Activated B cell treated with CpG ODN at 0.5 μM for 24 hours (primary cell): ENCODE results near the gene SLC26A4. TPM values are rescaled to one million over a fixed set of nuclear protein-coding genes. Genes with fewer than 3 reads are reported as not detected.
A peak's percentile ranks its signal among the peaks of the same experiment; 100 is the strongest.

Source experiments
- ATAC-seq: fragments of 200-7000 bp; cut with Tn5 transposase; one replicate; pipeline ENCODE4 v1.10.0; 2021; ENCODE audit warnings: low read depth, mild to moderate bottlenecking, moderate library complexity
- CTCF ChIA-PET: fragments of 350-600 bp; sonication (Branson Sonifier 250); formaldehyde crosslinking; loops from one replicate; lab custom pipeline; 2021; ENCODE audit warnings: antibody characterized with exemption; lab: Charles Lee
- POLR2A ChIA-PET: fragments of 350-600 bp; sonication (Branson Sonifier 250); formaldehyde crosslinking; loops from one replicate; lab custom pipeline; 2021; ENCODE audit warnings: antibody characterized with exemption; lab: Charles Lee
- DNase-seq: peaks from one replicate; pipeline ENCODE4 v3.0.0; 2022
- H3K27ac Mint-ChIP-seq: one replicate; pipeline ENCODE4 v1.8.0; 2020; ENCODE audit warnings: mixed read lengths
- H3K27me3 Mint-ChIP-seq: one replicate; pipeline ENCODE4 v1.8.0; 2021; ENCODE audit warnings: mixed read lengths
- H3K36me3 Mint-ChIP-seq: one replicate; pipeline ENCODE4 v1.8.0; 2021; ENCODE audit warnings: low read depth, mixed read lengths
- H3K4me1 Mint-ChIP-seq: one replicate; pipeline ENCODE4 v1.8.0; 2021; ENCODE audit warnings: mixed read lengths
- H3K4me3 Mint-ChIP-seq: one replicate; pipeline ENCODE4 v1.8.0; 2020; ENCODE audit warnings: mild to moderate bottlenecking, mixed read lengths
- H3K9me3 Mint-ChIP-seq: one replicate; pipeline ENCODE4 v1.8.0; 2020; ENCODE audit warnings: mixed read lengths
- CTCF ChIP-seq: fragments of 200-600 bp; IDR thresholded peaks from one replicate; pipeline ENCODE4 v1.8.0; 2022; ENCODE audit warnings: antibody characterized with exemption, mild to moderate bottlenecking
- intact Hi-C: fragments of 100-400 bp; cut with micrococcal nuclease; formaldehyde crosslinking; loops from one replicate; pipeline ENCODE4 v1.15.1; 2024
- total RNA-seq: library from RNA; stranded (reverse); gene quantifications from 2 replicates; pipeline ENCODE4 v1.2.3, GENCODE V29; 2022

The SLC26A4 gene
- total RNA-seq, 1 donor from 2014 or later = 0.13 TPM

GRCh38 chr7:107676249-107676648 is 15.6 kb downstream of the SLC26A4 start:
- DNase-seq (no peak), ATAC-seq (no peak)
- Mint-ChIP-seq H3K27me3 (no peaks in the 10 kb centered on the region), H3K9me3 (no peaks in the 10 kb centered on the region), H3K27ac (no peak overlapping the region), H3K36me3 (no peaks in the 10 kb centered on the region), H3K4me3 (no peak overlapping the region), H3K4me1 (peaks cover 26% of the 10 kb centered on the region)
- ChIA-PET CTCF (no interaction called here), POLR2A (no interaction called here)
- intact Hi-C loops = no loop called here
- TF ChIP-seq CTCF = no peak

GRCh38 chr7:107678110-107678753 is 17.6 kb downstream of the SLC26A4 start:
- no peaks in the 10 kb centered on the region for H3K9me3 Mint-ChIP-seq
- ChIA-PET POLR2A (no interaction called here), CTCF (no interaction called here)
- H3K36me3 Mint-ChIP-seq = no peaks in the 10 kb centered on the region
- peak overlapping the region; percentile 57 for H3K4me3 Mint-ChIP-seq
- H3K27me3 Mint-ChIP-seq = no peaks in the 10 kb centered on the region
- H3K4me1 Mint-ChIP-seq = peaks cover 26% of the 10 kb centered on the region
- peak overlapping the region; percentile 93 for H3K27ac Mint-ChIP-seq
- TF ChIP-seq CTCF = no peak
- peak; percentile 54 for ATAC-seq
- intact Hi-C loops = loop anchor here (2.0 kb wide), 1 partner anchor 17 kb away; the partner anchor contains the start of gene SLC26A4
- no peak for DNase-seq

GRCh38 chr7:107680478-107680877 is 19.9 kb downstream of the SLC26A4 start:
- no peak for TF ChIP-seq CTCF
- Mint-ChIP-seq H3K36me3 (no peaks in the 10 kb centered on the region), H3K4me3 (no peak overlapping the region), H3K27ac (no peak overlapping the region), H3K4me1 (peaks cover 26% of the 10 kb centered on the region), H3K9me3 (no peaks in the 10 kb centered on the region), H3K27me3 (no peaks in the 10 kb centered on the region)
- ATAC-seq = no peak
- intact Hi-C loops = no loop called here
- no peak for DNase-seq
- ChIA-PET CTCF (no interaction called here), POLR2A (no interaction called here)

GRCh38 chr7:107682886-107683285 is 22.3 kb downstream of the SLC26A4 start:
- ATAC-seq = no peak
- Mint-ChIP-seq H3K4me1 (peaks cover 14% of the 10 kb centered on the region), H3K27ac (no peak overlapping the region), H3K27me3 (peaks cover 4% of the 10 kb centered on the region), H3K4me3 (no peak overlapping the region), H3K36me3 (no peaks in the 10 kb centered on the region), H3K9me3 (no peaks in the 10 kb centered on the region)
- no peak for DNase-seq
- intact Hi-C loops = no loop called here
- ChIA-PET CTCF (no interaction called here), POLR2A (no interaction called here)
- no peak for TF ChIP-seq CTCF

- no peaks in the 10 kb centered on the region for H3K4me1 Mint-ChIP-seq
- no peak overlapping the region for H3K4me3 Mint-ChIP-seq
- intact Hi-C loops = no loop called here
- DNase-seq (no peak), ATAC-seq (no peak)
- POLR2A ChIA-PET = no interaction called here
- H3K9me3 Mint-ChIP-seq = no peaks in the 10 kb centered on the region
- peaks cover 4% of the 10 kb centered on the region for H3K27me3 Mint-ChIP-seq
- no peaks in the 10 kb centered on the region for H3K36me3 Mint-ChIP-seq
- CTCF ChIA-PET = no interaction called here
- TF ChIP-seq CTCF = no peak
- H3K27ac Mint-ChIP-seq = no peak overlapping the region
These were observed 23.7 kb downstream of the SLC26A4 start for GRCh38 chr7:107684287-107684686.
